ENCODE data around the gene KCNF1. TPM values are rescaled to one million over a fixed set of nuclear protein-coding genes. Genes with fewer than 3 reads are reported as not detected.

KCNF1 gene
- polyA plus RNA-seq, 1 donor from 2014 or later = 11.4 TPM

DNA sequence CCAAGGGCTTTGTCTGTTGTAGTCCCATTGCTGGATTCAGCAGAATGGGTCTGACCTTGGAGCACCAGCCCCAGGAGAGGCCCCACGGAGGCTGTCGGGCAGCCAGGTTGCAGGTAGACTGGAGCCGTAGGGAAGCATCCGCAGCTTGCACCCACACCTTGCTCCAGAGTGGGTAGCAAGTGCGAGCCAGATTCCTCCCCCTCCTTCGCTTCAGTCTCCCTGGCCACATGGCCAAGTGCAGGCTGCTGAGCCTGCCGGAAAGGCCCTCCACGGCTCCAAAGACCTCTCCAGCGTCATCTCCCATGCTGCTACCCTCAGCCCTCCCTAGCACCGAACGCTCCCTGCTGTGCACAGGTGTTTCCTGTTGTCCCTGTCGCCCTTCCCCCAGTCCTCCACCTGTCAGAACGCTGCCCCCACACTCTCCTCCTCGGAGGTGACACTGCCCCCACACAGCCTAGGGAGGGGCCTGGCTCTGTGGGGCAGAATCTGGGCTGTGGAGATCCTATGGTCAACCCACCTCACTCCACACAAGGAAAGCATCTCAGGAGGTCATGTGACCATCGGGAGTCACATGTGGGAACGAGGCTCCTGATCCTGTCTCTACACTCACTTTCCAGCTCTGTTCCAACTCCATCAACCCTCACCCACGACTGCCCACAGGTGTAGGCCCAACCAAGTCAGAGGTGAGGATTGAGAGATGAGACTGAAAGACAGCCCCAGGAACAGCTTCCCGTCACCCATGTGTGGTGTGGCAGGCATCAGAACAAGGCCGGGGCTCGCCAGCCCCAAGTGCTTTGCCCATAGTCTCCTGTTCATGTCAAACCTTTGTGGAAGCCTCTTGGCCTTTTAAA lies 8.3 kb downstream of the KCNF1 start:
- Histone ChIP-seq H3K4me2 (ENCODE audit: low read length) (no peak overlapping the region), H3K9ac (ENCODE audit: low read length) (no peak overlapping the region), H3K9me2 (ENCODE audit: insufficient read depth, low read length) (no peaks in the 10 kb centered on the region), H3K79me2 (replicated peaks; ENCODE audit: insufficient read depth, low read length) (no peaks in the 10 kb centered on the region), H3K27me3 (ENCODE audit: insufficient read depth, low read depth, low read length) (no peaks in the 10 kb centered on the region), H3K36me3 (ENCODE audit: insufficient read depth, low read length) (no peaks in the 10 kb centered on the region), H4K20me1 (ENCODE audit: insufficient read depth) (no peaks in the 10 kb centered on the region), H3K4me3 (ENCODE audit: low read length) (no peak overlapping the region), H2AFZ (ENCODE audit: low read depth, low read length) (no peak overlapping the region), H3K27ac (ENCODE audit: low read length) (no peak overlapping the region), H3F3A (ENCODE audit: insufficient read depth, low read length, poor library complexity, severe bottlenecking) (no peaks in the 10 kb centered on the region), H3K9me3 (ENCODE audit: low read length) (no peaks in the 10 kb centered on the region)
- TF ChIP-seq, protein P1, sequence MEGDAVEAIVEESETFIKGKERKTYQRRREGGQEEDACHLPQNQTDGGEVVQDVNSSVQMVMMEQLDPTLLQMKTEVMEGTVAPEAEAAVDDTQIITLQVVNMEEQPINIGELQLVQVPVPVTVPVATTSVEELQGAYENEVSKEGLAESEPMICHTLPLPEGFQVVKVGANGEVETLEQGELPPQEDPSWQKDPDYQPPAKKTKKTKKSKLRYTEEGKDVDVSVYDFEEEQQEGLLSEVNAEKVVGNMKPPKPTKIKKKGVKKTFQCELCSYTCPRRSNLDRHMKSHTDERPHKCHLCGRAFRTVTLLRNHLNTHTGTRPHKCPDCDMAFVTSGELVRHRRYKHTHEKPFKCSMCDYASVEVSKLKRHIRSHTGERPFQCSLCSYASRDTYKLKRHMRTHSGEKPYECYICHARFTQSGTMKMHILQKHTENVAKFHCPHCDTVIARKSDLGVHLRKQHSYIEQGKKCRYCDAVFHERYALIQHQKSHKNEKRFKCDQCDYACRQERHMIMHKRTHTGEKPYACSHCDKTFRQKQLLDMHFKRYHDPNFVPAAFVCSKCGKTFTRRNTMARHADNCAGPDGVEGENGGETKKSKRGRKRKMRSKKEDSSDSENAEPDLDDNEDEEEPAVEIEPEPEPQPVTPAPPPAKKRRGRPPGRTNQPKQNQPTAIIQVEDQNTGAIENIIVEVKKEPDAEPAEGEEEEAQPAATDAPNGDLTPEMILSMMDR (IDR thresholded peaks at IDR 0.05; ENCODE audit: poor library complexity, severe bottlenecking) = no peak
- TF ChIP-seq EP300 (conservative IDR thresholded peaks at IDR 0.05; ENCODE audit: poor library complexity, severe bottlenecking) (no peak), POLR2AphosphoS5 (IDR thresholded peaks at IDR 0.05) (no peak), RAD21 (conservative IDR thresholded peaks at IDR 0.05) (no peak), TAF1 (IDR thresholded peaks at IDR 0.05; ENCODE audit: low read depth) (no peak), EZH2 (IDR thresholded peaks at IDR 0.05; ENCODE audit: borderline replicate concordance, insufficient read depth, low read length, poor library complexity, severe bottlenecking) (no peak), SMC3 (conservative IDR thresholded peaks at IDR 0.05; ENCODE audit: poor library complexity) (no peak), MXI1 (conservative IDR thresholded peaks at IDR 0.05; ENCODE audit: poor library complexity, severe bottlenecking) (no peak), REST (IDR thresholded peaks at IDR 0.05; ENCODE audit: borderline replicate concordance) (no peak)

DNA sequence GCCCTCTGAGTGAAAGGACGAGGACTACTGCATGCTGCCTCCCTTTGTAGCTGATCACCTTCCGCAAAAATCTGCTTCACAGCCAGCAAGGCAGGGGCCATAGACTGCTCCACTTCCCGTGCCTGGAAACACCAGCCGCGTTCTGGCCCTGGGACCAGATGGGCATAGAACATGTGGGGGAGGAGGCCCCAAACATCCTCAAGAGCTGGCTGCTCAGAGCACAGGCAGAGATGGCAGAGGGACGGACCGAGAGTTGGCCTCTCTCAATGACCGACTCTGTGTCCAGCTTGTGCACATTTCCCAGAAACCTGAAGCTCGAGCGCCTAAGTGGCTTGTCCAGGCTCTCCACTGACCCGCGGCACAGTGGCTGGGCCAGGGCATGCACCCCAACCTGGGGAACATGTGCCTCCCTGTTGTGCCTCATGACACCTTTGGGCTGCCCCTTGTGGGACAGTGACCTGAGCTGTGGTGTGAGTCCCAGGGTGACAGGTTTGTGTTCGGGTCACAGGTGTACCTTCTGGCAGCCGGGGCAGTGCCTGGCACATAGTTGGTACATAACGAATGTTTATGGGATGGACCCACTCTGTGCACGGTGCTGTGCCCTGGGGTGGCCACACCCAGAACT lies 9.1 kb downstream of the KCNF1 start:
- Histone ChIP-seq H3K9ac (ENCODE audit: low read length) (no peak overlapping the region), H3K27ac (ENCODE audit: low read length) (no peak overlapping the region), H3K27me3 (ENCODE audit: insufficient read depth, low read depth, low read length) (no peaks in the 10 kb centered on the region)

More for the DNA sequence above, 9.1 kb downstream of the KCNF1 start:
- Histone ChIP-seq H3K4me2 (ENCODE audit: low read length) (no peak overlapping the region), H3K9me3 (ENCODE audit: low read length) (no peaks in the 10 kb centered on the region), H3K9me2 (ENCODE audit: insufficient read depth, low read length) (no peaks in the 10 kb centered on the region), H3F3A (ENCODE audit: insufficient read depth, low read length, poor library complexity, severe bottlenecking) (no peaks in the 10 kb centered on the region), H4K20me1 (ENCODE audit: insufficient read depth) (no peaks in the 10 kb centered on the region), H2AFZ (ENCODE audit: low read depth, low read length) (no peak overlapping the region), H3K79me2 (replicated peaks; ENCODE audit: insufficient read depth, low read length) (no peaks in the 10 kb centered on the region), H3K4me3 (ENCODE audit: low read length) (no peak overlapping the region), H3K36me3 (ENCODE audit: insufficient read depth, low read length) (no peaks in the 10 kb centered on the region)
- TF ChIP-seq MXI1 (conservative IDR thresholded peaks at IDR 0.05; ENCODE audit: poor library complexity, severe bottlenecking) = no peak
- TF ChIP-seq RAD21 (conservative IDR thresholded peaks at IDR 0.05) = no peak
- no peak for TF ChIP-seq EP300 (conservative IDR thresholded peaks at IDR 0.05; ENCODE audit: poor library complexity, severe bottlenecking)
- TF ChIP-seq POLR2AphosphoS5 (IDR thresholded peaks at IDR 0.05) = no peak
- TF ChIP-seq SMC3 (conservative IDR thresholded peaks at IDR 0.05; ENCODE audit: poor library complexity) = no peak
- no peak for TF ChIP-seq REST (IDR thresholded peaks at IDR 0.05; ENCODE audit: borderline replicate concordance)
- no peak for TF ChIP-seq EZH2 (IDR thresholded peaks at IDR 0.05; ENCODE audit: borderline replicate concordance, insufficient read depth, low read length, poor library complexity, severe bottlenecking)
- TF ChIP-seq, protein P1 (IDR thresholded peaks at IDR 0.05; ENCODE audit: poor library complexity, severe bottlenecking) = no peak
- TF ChIP-seq TAF1 (IDR thresholded peaks at IDR 0.05; ENCODE audit: low read depth) = no peak
